Fibroblast of lung (primary cell): ENCODE measurements around the gene PARP12. TPM values are rescaled to one million over a fixed set of nuclear protein-coding genes. Genes with fewer than 3 reads are reported as not detected.

Source experiments
- DNase-seq, 2 donors: peaks; one replicate each; pipeline versions ENCODE4 v3.0.0 to v3.0.0-alpha.2; 2010; ENCODE audit warnings: low read depth in 2 of 2
- H2AFZ ChIP-seq: 2 replicates; pipeline ENCODE4 v1.5.1; 2012; ENCODE audit warnings: low read length, control low read depth, inconsistent platforms
- H3K27ac ChIP-seq: 2 replicates; pipeline ENCODE4 v1.5.1; 2011; ENCODE audit warnings: low read length, control low read depth; ENCODE audit not compliant: insufficient read depth
- H3K27me3 ChIP-seq: 2 replicates; pipeline ENCODE4 v1.5.1; 2011; ENCODE audit warnings: mild to moderate bottlenecking, low read length; ENCODE audit not compliant: control insufficient read depth, insufficient read depth
- H3K36me3 ChIP-seq: 2 replicates; pipeline ENCODE4 v1.5.1; 2011; ENCODE audit warnings: low read length; ENCODE audit not compliant: control insufficient read depth, insufficient read depth
- H3K4me1 ChIP-seq: 2 replicates; pipeline ENCODE4 v1.5.1; 2011; ENCODE audit warnings: low read length; ENCODE audit not compliant: control insufficient read depth, insufficient read depth; ENCODE audit errors: extremely low read depth
- H3K4me2 ChIP-seq: 2 replicates; pipeline ENCODE4 v1.5.1; 2011; ENCODE audit warnings: low read length, control low read depth; ENCODE audit not compliant: insufficient read depth; ENCODE audit errors: extremely low read depth
- H3K4me3 ChIP-seq, 4 experiments: fragments of 200-600 bp in 1 of 4; sonication (generic) in 1 of 4; replicated peaks in 1 of 4; 2 replicates each; pipeline ENCODE4 v1.5.1; 2011 to 2016; ENCODE audit warnings: low read length in 4 of 4, low read depth in 3 of 4, mild to moderate bottlenecking in 3 of 4, control low read depth in 2 of 4, inconsistent platforms in 1 of 4, mixed read lengths in 1 of 4; ENCODE audit not compliant: insufficient read depth in 1 of 4; ENCODE audit errors: control extremely low read depth in 1 of 4
- H3K79me2 ChIP-seq: 2 replicates; pipeline ENCODE4 v1.5.1; 2012; ENCODE audit warnings: mild to moderate bottlenecking, low read length, inconsistent platforms; ENCODE audit not compliant: control insufficient read depth, insufficient read depth
- H3K9ac ChIP-seq: 2 replicates; pipeline ENCODE4 v1.5.1; 2011; ENCODE audit warnings: mild to moderate bottlenecking, low read length, control low read depth; ENCODE audit not compliant: insufficient read depth
- H3K9me3 ChIP-seq: 2 replicates; pipeline ENCODE4 v1.5.1; 2012; ENCODE audit warnings: low read depth, low read length; ENCODE audit not compliant: control insufficient read depth, insufficient read depth
- H4K20me1 ChIP-seq: 2 replicates; pipeline ENCODE4 v1.5.1; 2011; ENCODE audit warnings: low read length; ENCODE audit not compliant: control insufficient read depth, insufficient read depth; ENCODE audit errors: extremely low read depth
- EZH2 ChIP-seq: IDR thresholded peaks from 2 replicates; pipeline ENCODE4 v1.5.1; 2012; ENCODE audit warnings: low read length, control low read depth, mild to moderate bottlenecking; ENCODE audit errors: missing control alignments
- polyA plus RNA-seq, 2 donors: library from polyadenylated mRNA; depleted of rRNA in 1 of 2; stranded (reverse) in 1 of 2; unstranded in 1 of 2; fragments of >200 nt; gene quantifications; 2 replicates each; pipeline ENCODE4 v1.2.1, GENCODE V29; 2011 to 2012; ENCODE audit warnings: missing spikeins in 1 of 2
- total RNA-seq: library from RNA; depleted of rRNA; stranded (reverse); fragments of >200 nt; gene quantifications from 2 replicates; pipeline ENCODE4 v1.2.1, GENCODE V29; 2014
- TF ChIP-seq, protein P1 (sequence below), 2 donors: IDR thresholded peaks in 1 of 2; conservative IDR thresholded peaks in 1 of 2; 1 replicate in 1 of 2; 2 replicates in 1 of 2; pipeline ENCODE4 v1.5.1; 2011 to 2012; ENCODE audit warnings: low read length in 2 of 2, control low read depth in 1 of 2, inconsistent platforms in 1 of 2, low read depth in 1 of 2, mild to moderate bottlenecking in 1 of 2

PARP12 gene
- total and polyA plus RNA-seq, 2 donors (not counting 1 experiment from before 2014, with no cell fraction given), result 16.9 to 24.9 TPM

DNA sequence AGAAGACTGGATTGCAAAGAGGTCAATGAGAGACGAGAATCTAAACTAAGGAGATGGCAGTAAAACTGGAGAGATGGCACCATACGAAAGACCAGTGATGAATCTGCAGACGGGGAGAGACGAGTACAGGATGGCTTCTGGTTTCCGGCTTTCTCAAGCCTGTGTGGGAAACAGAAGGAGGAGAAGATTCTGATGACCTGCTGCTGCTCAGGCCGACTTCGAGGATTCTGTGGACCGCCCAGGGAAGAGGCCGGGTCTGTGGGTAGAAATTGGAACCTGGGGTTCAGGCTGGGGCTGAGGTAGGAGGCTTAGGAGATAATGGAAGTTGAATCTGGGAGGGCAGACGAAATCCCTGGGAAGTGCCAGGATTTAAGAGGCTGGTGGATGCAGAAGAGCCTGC lies 48.6 kb downstream of the PARP12 start:
- H3K79me2 ChIP-seq, result no peaks in the 10 kb centered on the region
- no peaks in the 10 kb centered on the region for H4K20me1 ChIP-seq
- no peaks in the 10 kb centered on the region for H3K27me3 ChIP-seq
- H3K4me2 ChIP-seq, result no peak overlapping the region
- no peaks in the 10 kb centered on the region for H3K4me1 ChIP-seq
- H3K9ac ChIP-seq, result no peak overlapping the region
- no peak overlapping the region for H3K4me3 ChIP-seq
- H2AFZ ChIP-seq, result no peak overlapping the region
- H3K36me3 ChIP-seq, result no peaks in the 10 kb centered on the region
- TF ChIP-seq EZH2, result no peak
- TF ChIP-seq, protein P1, sequence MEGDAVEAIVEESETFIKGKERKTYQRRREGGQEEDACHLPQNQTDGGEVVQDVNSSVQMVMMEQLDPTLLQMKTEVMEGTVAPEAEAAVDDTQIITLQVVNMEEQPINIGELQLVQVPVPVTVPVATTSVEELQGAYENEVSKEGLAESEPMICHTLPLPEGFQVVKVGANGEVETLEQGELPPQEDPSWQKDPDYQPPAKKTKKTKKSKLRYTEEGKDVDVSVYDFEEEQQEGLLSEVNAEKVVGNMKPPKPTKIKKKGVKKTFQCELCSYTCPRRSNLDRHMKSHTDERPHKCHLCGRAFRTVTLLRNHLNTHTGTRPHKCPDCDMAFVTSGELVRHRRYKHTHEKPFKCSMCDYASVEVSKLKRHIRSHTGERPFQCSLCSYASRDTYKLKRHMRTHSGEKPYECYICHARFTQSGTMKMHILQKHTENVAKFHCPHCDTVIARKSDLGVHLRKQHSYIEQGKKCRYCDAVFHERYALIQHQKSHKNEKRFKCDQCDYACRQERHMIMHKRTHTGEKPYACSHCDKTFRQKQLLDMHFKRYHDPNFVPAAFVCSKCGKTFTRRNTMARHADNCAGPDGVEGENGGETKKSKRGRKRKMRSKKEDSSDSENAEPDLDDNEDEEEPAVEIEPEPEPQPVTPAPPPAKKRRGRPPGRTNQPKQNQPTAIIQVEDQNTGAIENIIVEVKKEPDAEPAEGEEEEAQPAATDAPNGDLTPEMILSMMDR (conservative IDR thresholded peaks at IDR 0.05 in 1 of 2, IDR thresholded peaks at IDR 0.05 in 1 of 2; ENCODE audit: low read depth in 1 of 2, low read length in 2 of 2), result no peak
- no peak for DNase-seq
- H3K9me3 ChIP-seq, result no peaks in the 10 kb centered on the region
- H3K27ac ChIP-seq, result no peak overlapping the region

- DNase-seq, result no peak
- Histone ChIP-seq H3K4me3 (no peak overlapping the region), H2AFZ (no peak overlapping the region), H3K9ac (no peak overlapping the region), H3K9me3 (no peaks in the 10 kb centered on the region), H3K4me2 (no peak overlapping the region), H3K36me3 (no peaks in the 10 kb centered on the region), H3K27ac (no peak overlapping the region), H3K79me2 (no peaks in the 10 kb centered on the region), H4K20me1 (no peaks in the 10 kb centered on the region), H3K27me3 (no peaks in the 10 kb centered on the region), H3K4me1 (no peaks in the 10 kb centered on the region)
- no peak for TF ChIP-seq EZH2
- TF ChIP-seq, protein P1 (conservative IDR thresholded peaks at IDR 0.05 in 1 of 2, IDR thresholded peaks at IDR 0.05 in 1 of 2; ENCODE audit: low read depth in 1 of 2, low read length in 2 of 2), result no peak
Measured at GRCh38 chr7:140013676-140014075, 49.1 kb downstream of the PARP12 start.

DNA sequence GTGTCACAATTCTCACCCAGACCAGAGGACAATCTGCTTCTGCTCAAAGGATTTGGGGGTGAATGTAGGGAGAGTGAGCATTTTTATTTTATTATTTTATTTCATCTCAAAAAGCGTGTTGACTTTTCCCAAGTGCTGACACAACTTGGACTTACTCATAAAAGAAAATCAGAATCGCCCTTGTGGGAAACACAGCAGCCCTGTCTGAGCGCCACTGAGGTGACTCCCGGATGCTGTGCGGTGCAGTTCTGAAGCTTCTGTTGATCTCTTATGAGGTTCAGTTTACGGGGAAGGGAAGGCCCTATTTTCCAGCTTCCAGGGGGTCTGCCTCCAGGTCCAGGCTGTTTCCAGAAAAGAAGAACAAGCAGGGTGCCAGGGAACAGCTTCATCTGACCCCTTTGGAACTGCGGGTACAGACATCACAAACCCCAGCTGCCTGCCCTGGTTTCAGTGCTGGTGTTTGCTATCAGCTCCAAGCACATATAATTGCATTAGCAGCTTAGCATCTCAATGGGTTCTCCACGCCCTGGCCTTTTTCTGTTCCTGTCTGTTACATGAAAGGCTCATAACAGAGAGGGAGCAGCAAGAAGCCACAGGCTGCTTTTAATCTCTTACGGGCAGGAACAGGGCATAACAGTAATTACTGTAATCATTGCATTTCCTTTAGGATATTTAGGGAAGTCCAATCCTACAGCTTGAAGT lies 52.4 kb downstream of the PARP12 start:
- Histone ChIP-seq H2AFZ (no peak overlapping the region), H3K9me3 (no peaks in the 10 kb centered on the region), H3K4me2 (no peak overlapping the region), H3K27me3 (no peaks in the 10 kb centered on the region), H3K4me3 (no peak overlapping the region), H3K36me3 (no peaks in the 10 kb centered on the region), H3K79me2 (no peaks in the 10 kb centered on the region), H3K27ac (no peak overlapping the region), H3K9ac (no peak overlapping the region), H4K20me1 (no peaks in the 10 kb centered on the region), H3K4me1 (no peaks in the 10 kb centered on the region)
- no peak for DNase-seq
- TF ChIP-seq, protein P1 (conservative IDR thresholded peaks at IDR 0.05 in 1 of 2, IDR thresholded peaks at IDR 0.05 in 1 of 2; ENCODE audit: low read depth in 1 of 2, low read length in 2 of 2), result no peak
- no peak for TF ChIP-seq EZH2
